Skeletal muscle tissue (tissue), 4 donors: ENCODE measurements around the gene EEF2K. TPM values are rescaled to one million over a fixed set of nuclear protein-coding genes. Genes with fewer than 3 reads are reported as not detected.

ENCODE experiments used
- H3K27ac ChIP-seq: one replicate; pipeline ENCODE4 v1.7.0; 2013; ENCODE audit warnings: mild to moderate bottlenecking, low read depth, low read length, inconsistent platforms
- H3K27me3 ChIP-seq, 3 donors: one replicate each; pipeline ENCODE4 v1.7.0; 2013; ENCODE audit warnings: low read length in 3 of 3; ENCODE audit not compliant: control insufficient read depth in 3 of 3, insufficient read depth in 3 of 3
- H3K36me3 ChIP-seq, 3 donors: one replicate each; pipeline ENCODE4 v1.7.0; 2013; ENCODE audit warnings: low read length in 3 of 3; ENCODE audit not compliant: control insufficient read depth in 3 of 3, insufficient read depth in 3 of 3
- H3K4me1 ChIP-seq, 3 donors: one replicate each; pipeline ENCODE4 v1.7.0; 2013; ENCODE audit warnings: low read length in 3 of 3, mild to moderate bottlenecking in 3 of 3; ENCODE audit not compliant: control insufficient read depth in 3 of 3, insufficient read depth in 3 of 3
- H3K4me3 ChIP-seq, 3 donors: one replicate each; pipeline ENCODE4 v1.7.0; 2013; ENCODE audit warnings: low read length in 3 of 3
- H3K9ac ChIP-seq, 3 donors: one replicate each; pipeline ENCODE4 v1.7.0; 2013; ENCODE audit warnings: low read length in 3 of 3, mild to moderate bottlenecking in 3 of 3, moderate library complexity in 2 of 3, low read depth in 1 of 3
- H3K9me3 ChIP-seq, 3 donors: one replicate each; pipeline ENCODE4 v1.7.0; 2013; ENCODE audit warnings: low read length in 3 of 3; ENCODE audit not compliant: control insufficient read depth in 3 of 3
- total RNA-seq: library from RNA; depleted of rRNA; stranded (reverse); fragments of >200 nt; gene quantifications from one replicate; pipeline ENCODE4 v1.2.3, GENCODE V29; 2014
- donor health status: Osteomylitis.

Gene EEF2K
- total RNA-seq, 1 donor from 2014 or later = 86.1 TPM

DNA sequence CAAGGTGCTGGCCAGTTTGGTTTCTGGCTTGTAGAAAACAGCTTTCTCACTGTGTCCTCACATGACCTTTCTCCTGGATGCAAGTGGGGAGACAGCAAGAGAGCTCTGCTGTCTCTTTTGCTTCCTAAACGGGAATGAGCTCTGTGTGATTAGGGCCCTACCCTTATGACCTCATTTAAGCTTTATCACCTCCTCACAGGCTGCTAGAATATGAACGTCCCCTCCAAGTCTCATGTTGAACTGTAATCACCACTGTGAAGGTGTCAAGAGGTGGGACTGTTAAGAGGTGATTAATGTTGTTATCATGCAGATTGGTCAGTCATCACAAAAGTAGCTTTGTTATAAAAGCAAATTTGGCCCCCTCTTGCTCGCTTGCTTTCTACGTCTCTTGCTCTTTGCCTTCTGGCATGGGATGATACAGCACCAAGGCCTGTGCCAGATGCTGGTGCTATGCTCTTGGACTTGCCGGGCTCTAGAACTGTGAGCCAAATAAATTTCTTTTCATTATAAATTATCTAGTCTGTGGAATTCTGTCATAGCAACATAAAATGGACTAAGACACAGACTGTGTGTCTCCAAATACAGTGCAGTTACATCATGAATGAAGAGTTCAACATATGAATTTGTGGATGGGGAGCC is 76.3 kb downstream of the EEF2K start:
- Histone ChIP-seq H3K4me1 (no peaks in the 10 kb centered on the region), H3K9me3 (no peaks in the 10 kb centered on the region), H3K27ac (no peak overlapping the region), H3K9ac (no peak overlapping the region), H3K36me3 (peaks cover 38 to 64% (median 50%) of the 10 kb centered on the region in 3 donors), H3K27me3 (no peaks in the 10 kb centered on the region), H3K4me3 (no peak overlapping the region)

DNA sequence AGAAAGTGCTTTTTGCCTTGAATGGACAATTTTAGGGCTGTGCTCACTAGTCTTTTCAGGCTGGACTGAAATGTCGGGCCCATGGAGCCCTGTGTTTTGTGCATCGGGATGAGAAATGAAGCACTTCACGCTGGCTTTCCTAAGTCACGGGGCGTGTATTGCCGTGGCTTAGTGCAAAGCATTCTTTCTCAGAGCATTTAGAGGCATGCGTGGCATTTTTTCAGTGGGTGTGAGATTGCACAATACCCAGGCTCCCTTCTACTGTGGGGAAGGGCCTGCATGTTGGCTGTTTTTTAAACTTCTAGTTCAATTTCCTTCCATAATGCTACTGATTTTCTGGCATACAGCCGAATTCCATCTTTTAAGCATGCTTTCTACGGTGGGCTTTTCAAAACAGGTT is 78.6 kb downstream of the EEF2K start:
- H3K36me3 ChIP-seq = peaks cover 31 to 50% (median 38%) of the 10 kb centered on the region in 3 donors
- H3K27me3 ChIP-seq = no peaks in the 10 kb centered on the region
- no peak overlapping the region for H3K4me3 ChIP-seq
- no peak overlapping the region for H3K27ac ChIP-seq
- H3K9me3 ChIP-seq = no peaks in the 10 kb centered on the region
- no peaks in the 10 kb centered on the region for H3K4me1 ChIP-seq
- H3K9ac ChIP-seq = no peak overlapping the region

DNA sequence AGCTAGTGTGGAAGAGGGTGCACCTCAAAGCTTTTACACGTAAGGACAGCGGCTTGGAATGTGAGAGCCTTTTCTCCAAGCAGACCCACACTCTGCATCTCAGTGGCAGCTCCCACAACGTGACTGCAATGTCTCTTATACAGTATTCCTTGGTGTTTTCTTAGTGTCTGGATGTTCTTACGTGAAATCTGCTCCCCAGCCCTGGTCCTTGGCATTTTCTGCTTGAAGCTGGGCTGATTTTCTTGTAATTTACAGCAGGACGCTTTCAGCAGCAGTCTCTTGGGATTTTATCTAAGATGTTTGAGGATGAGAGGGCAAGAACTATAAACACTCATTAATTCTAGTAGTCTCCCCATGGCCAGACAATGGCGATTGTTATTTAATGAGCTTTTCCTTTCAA is 79.0 kb downstream of the EEF2K start:
- no peak overlapping the region for H3K9ac ChIP-seq
- H3K4me3 ChIP-seq = no peak overlapping the region
- no peaks in the 10 kb centered on the region for H3K9me3 ChIP-seq
- H3K4me1 ChIP-seq = no peaks in the 10 kb centered on the region
- H3K36me3 ChIP-seq = peaks cover 27 to 47% (median 34%) of the 10 kb centered on the region in 3 donors
- no peak overlapping the region for H3K27ac ChIP-seq
- no peaks in the 10 kb centered on the region for H3K27me3 ChIP-seq

DNA sequence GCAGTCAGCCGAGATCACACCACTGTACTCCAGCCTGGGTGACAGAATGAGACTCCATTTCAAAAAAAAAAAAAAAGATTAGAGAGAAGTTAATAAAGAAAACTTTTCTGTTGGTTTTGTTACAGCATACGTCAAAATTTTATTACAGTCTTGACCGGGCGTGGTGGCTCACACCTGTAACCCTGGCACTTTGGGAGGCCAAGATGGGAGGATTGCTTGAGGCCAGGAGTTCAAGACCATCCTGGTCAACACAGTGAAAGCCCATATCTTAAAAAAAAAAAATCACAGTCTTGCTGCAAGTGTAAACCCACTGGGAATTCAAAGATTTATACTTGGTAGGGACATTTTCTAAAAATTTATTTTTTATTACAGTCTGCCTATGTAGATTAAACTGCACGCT is 84.9 kb downstream of the EEF2K start:
- H3K4me3 ChIP-seq = no peak overlapping the region
- no peaks in the 10 kb centered on the region for H3K27me3 ChIP-seq
- H3K4me1 ChIP-seq = no peaks in the 10 kb centered on the region
- H3K27ac ChIP-seq = no peak overlapping the region
- H3K9ac ChIP-seq = no peak overlapping the region
- H3K36me3 ChIP-seq = peaks cover 0 to 4% (median 0%) of the 10 kb centered on the region in 3 donors
- no peaks in the 10 kb centered on the region for H3K9me3 ChIP-seq

DNA sequence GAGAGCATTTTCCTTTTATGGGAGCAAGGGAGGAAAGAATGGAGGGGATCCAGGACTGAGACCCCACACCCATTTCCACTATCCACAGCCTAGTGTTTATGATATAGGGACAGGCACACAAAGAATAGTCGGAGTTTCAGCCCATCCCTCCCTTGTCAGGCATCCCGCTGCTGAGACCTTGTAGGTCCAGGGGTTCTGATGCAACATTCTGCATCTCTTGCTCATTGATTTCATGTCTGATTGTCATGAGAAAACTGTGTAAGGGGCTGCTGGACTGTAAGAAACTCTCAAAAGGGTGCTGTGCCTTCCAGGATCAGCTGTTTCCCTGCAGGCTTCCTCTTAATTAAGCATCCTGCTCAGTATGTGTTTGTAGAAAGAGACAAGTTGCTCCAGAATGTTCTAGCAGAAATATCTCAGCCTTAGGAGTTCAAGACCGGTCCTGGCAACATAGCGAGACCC is 85.8 kb downstream of the EEF2K start:
- no peak overlapping the region for H3K27ac ChIP-seq
- H3K9me3 ChIP-seq = no peaks in the 10 kb centered on the region
- H3K27me3 ChIP-seq = no peaks in the 10 kb centered on the region
- H3K9ac ChIP-seq = no peak overlapping the region
- H3K36me3 ChIP-seq = no peaks in the 10 kb centered on the region
- peaks cover 0 to 4% (median 2%) of the 10 kb centered on the region in 3 donors for H3K4me1 ChIP-seq
- H3K4me3 ChIP-seq = no peak overlapping the region

DNA sequence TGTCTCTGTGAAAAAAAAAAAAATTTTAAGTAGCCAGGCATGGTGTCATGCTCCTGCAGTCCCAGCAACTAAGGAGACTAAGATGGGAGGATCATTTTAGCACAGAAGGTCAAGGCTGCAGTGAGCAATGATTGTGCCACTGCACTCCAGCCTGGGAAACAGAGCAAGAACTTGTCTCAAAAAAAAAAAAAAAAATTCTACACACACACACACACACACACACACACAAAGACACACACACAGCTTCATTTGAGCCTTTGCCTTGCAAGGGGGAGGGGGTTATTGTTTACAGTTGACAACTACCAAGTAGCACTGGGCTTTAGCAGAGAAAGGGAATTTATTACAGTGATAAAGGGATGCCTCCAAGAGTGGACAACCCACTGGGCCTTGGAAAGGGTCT is 86.2 kb downstream of the EEF2K start:
- peaks cover 0 to 4% (median 2%) of the 10 kb centered on the region in 3 donors for H3K4me1 ChIP-seq
- no peak overlapping the region for H3K27ac ChIP-seq
- H3K36me3 ChIP-seq = no peaks in the 10 kb centered on the region
- no peaks in the 10 kb centered on the region for H3K9me3 ChIP-seq
- H3K9ac ChIP-seq = peak overlapping the region in 1 of 3 donors; percentile 12
- H3K4me3 ChIP-seq = no peak overlapping the region
- no peaks in the 10 kb centered on the region for H3K27me3 ChIP-seq

DNA sequence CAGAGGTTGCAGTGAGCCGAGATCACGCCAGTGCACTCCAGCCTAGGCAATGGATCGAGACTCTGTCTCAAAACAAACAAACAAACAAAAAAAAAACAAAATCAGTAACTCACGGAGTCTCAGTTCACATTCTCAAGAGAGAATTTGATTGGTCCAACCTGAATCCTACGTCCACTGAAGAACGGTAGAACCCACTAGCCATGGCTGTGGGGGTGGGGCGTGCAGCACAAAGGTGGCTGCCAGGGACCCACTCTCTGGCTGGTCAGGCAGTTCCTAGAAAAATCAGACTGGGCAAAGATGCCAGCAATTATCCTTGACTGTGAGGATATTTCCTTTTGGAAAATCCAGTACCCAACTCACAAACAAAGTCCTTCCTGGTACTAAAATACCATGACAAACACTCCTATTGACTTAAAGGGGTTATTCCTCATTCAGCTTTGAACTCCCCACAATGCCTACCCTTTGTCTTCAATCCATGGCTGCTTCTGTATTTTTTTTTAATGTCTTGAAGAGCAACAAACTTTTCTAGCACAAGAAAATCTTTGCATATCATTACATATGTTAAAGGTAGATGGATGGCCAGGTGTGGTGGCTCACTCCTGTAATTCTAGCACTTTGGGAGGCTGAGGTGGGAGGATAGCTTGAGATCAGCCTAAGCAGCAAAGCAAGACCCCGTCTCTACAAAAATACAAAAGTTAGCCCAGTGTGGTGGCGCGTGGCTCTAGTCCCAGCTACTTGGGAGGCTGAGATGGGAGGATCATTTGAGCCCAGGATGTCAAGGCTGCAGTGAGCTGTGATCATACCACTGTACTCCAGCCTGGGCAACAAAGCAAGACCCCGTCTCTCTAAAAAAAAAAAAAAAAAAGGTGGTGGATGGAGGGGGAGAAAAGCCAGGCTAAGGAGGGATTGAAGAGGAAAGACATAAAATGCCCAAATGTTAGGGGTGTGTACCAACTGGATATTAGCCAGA is 87.3 kb downstream of the EEF2K start:
- Histone ChIP-seq H3K9me3 (no peaks in the 10 kb centered on the region), H3K9ac (no peak overlapping the region), H3K36me3 (no peaks in the 10 kb centered on the region), H3K27me3 (no peaks in the 10 kb centered on the region), H3K4me1 (peaks cover 1 to 15% (median 2%) of the 10 kb centered on the region in 3 donors), H3K27ac (no peak overlapping the region), H3K4me3 (no peak overlapping the region)

DNA sequence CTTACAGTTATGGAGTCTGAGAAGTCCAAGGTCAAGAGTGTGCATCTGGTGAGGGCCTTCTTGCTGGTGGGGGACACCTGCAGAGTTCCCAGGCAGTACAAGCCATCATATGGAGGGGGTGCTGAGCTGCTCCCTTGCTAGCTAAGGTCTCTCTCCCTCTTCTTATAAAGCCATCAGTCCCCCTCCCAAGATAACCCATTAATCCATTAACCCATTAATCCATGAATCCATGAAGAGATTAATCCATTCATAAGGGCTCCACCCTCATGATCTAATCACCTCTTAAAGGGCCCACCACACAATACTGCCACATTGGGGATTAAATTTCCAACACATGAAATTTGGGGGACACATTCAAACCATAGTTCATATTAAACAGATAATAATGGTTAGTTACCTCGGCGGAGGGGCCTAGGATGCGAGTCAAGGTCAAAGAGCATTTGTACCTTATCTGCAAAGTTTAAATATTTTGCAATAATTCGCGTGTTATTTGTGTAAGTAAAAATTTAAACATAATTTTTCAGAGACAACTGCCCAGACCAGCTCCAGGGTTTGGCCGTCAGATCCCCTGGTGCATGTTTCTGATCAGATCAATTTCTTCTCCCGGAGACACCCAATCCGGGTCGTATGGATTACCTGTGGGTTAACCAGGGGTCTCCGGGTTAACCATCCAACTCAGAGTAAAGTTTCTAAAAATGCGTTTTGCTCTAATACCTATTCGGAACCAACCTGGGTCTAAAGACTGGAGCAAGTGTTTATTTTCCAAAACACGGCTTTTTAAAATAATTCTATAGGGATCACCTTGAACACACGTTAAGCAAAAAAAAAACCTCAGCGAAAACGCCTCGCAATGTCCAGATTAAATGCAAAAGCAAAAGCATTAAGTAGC is 90.4 kb downstream of the EEF2K start:
- no peaks in the 10 kb centered on the region for H3K27me3 ChIP-seq
- H3K4me3 ChIP-seq = peak overlapping the region; percentile 62 to 87 (median 64)
- H3K9me3 ChIP-seq = no peaks in the 10 kb centered on the region
- no peaks in the 10 kb centered on the region for H3K36me3 ChIP-seq
- H3K4me1 ChIP-seq = peaks cover 20 to 37% (median 22%) of the 10 kb centered on the region in 3 donors
- H3K27ac ChIP-seq = no peak overlapping the region
- peak overlapping the region; percentile 69 to 79 (median 69) for H3K9ac ChIP-seq

DNA sequence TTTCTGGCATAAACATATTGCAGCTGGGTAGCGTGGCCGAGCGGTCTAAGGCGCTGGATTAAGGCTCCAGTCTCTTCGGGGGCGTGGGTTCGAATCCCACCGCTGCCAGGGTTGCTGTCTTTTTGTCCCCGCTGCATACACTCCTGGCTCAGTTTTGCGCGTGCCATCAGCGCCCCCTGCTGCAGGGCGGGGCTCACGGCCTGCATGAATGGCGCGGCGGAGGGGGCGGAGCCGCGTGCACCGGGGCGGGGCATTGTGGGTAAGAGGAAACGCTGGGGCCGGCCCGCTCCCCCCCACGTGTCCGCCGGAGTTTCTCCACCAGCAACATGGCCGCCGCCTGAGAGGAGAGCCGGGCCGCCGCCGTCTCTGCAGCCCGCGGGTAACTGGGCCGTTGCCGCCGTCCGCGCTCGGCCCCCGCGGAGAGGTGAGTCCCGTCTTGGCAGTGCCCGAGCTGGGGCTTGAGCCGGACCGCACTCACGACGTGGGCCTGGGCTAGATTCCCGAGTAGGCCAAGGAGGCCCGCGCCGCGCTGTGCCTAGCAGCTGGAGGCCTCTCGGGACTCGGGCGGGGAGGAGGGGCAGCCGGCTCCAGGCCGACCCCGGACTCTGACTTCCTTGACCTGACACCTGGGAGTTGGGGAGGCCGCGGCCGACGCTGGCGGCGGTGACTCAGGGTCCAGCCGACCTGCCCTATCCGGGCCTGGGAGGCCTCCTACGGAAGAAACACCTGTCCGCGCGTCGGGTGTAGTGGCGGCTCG is 91.2 kb downstream of the EEF2K start, which contains the start of gene POLR3E:
TSS of gene POLR3E (plus strand) at position 296 of the 757 bp plus-strand sequence. CDS start 5,560 bp downstream, outside the sequence.
- Histone ChIP-seq H3K27ac (peak within 1 kb of the TSS; percentile 97), H3K4me3 (peak within 1 kb of the TSS; percentile 91 to 95 (median 92)), H3K27me3 (no peaks in the 10 kb centered on the region), H3K9me3 (no peaks in the 10 kb centered on the region), H3K4me1 (peaks cover 20 to 37% (median 22%) of the 10 kb centered on the region in 3 donors), H3K9ac (peak within 1 kb of the TSS; percentile 91 to 97 (median 96)), H3K36me3 (peaks cover 0 to 4% (median 0%) of the 10 kb centered on the region in 3 donors)
